Breast epithelium (tissue), 3 donors: ENCODE data around the gene SERBP1.

ENCODE experiments used
- POLR2A ChIP-seq: fragments of 450-650 bp; IDR thresholded peaks from one replicate; pipeline ENCODE4 v1.6.1; 2016; ENCODE audit warnings: antibody characterized with exemption, mild to moderate bottlenecking, moderate library complexity
- POLR2AphosphoS5 ChIP-seq, 3 donors: sonication (generic); formaldehyde crosslinking; IDR thresholded peaks; one replicate each; pipeline ENCODE4 v1.6.1; 2017; ENCODE audit warnings: antibody characterized with exemption in 3 of 3
- TF ChIP-seq, protein P1 (sequence below), 3 donors: fragments of 450-650 bp; IDR thresholded peaks; one replicate each; pipeline ENCODE4 v1.5.1; 2016 to 2017; ENCODE audit warnings: antibody characterized with exemption in 3 of 3, mild to moderate bottlenecking in 3 of 3, moderate library complexity in 3 of 3

DNA sequence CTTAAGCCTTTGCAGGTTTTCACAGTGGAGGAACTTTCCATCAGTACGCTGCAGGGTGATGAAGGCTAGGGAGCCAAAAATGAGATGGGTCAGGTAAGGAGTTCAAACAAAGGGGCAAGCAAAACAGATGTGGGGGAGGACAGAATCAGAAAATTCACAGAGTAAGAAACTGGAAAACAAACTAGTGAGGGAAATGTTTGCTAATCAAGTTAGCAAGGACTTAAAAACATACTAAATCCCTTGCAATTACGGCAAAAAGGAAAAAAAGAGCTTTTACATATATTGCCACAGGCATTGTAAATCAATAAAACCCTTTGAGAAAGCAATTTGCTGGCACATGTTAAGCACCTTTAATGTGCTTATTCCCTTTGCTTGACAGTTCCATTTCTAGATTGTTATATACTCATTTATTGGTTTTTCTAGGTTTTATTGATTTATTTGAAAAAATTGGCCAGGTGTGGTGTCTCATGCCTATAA, 45.8 kb upstream of the SERBP1 start:
- TF ChIP-seq, protein P1, sequence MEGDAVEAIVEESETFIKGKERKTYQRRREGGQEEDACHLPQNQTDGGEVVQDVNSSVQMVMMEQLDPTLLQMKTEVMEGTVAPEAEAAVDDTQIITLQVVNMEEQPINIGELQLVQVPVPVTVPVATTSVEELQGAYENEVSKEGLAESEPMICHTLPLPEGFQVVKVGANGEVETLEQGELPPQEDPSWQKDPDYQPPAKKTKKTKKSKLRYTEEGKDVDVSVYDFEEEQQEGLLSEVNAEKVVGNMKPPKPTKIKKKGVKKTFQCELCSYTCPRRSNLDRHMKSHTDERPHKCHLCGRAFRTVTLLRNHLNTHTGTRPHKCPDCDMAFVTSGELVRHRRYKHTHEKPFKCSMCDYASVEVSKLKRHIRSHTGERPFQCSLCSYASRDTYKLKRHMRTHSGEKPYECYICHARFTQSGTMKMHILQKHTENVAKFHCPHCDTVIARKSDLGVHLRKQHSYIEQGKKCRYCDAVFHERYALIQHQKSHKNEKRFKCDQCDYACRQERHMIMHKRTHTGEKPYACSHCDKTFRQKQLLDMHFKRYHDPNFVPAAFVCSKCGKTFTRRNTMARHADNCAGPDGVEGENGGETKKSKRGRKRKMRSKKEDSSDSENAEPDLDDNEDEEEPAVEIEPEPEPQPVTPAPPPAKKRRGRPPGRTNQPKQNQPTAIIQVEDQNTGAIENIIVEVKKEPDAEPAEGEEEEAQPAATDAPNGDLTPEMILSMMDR (IDR thresholded peaks at IDR 0.05) = no peak
- TF ChIP-seq POLR2A (no peak), POLR2AphosphoS5 (IDR thresholded peaks at IDR 0.05) (no peak)
